GM23338 (cell line): ENCODE results near the gene NAALADL2. TPM values are rescaled to one million over a fixed set of nuclear protein-coding genes. Genes with fewer than 3 reads are reported as not detected.

Experiments used
- ATAC-seq: fragments of 200-7000 bp; cut with Tn5 transposase; 3 replicates; pipeline ENCODE4 v1.9.1; 2020
- DNase-seq: peaks from one replicate; pipeline ENCODE4 v3.0.0-alpha.2; 2015; ENCODE audit warnings: low spot score
- H2AFZ ChIP-seq: fragments of 200-600 bp; sonication (generic); 2 replicates; pipeline ENCODE4 v1.8.0; 2016; ENCODE audit warnings: antibody characterized with exemption, mild to moderate bottlenecking, moderate library complexity
- H3F3A ChIP-seq: fragments of 200-600 bp; sonication (generic); replicated peaks from 2 replicates; pipeline ENCODE4 v1.8.0; 2017; ENCODE audit warnings: antibody characterized with exemption, mixed run types, low read depth
- H3K27ac ChIP-seq: fragments of 200-600 bp; sonication (generic); 2 replicates; pipeline ENCODE4 v1.6.1; 2016; ENCODE audit warnings: low read depth
- H3K27me3 ChIP-seq: fragments of 200-600 bp; sonication (generic); 2 replicates; pipeline ENCODE4 v1.8.0; 2016; ENCODE audit warnings: mild to moderate bottlenecking, mixed run types, moderate library complexity; ENCODE audit not compliant: insufficient read depth
- H3K36me3 ChIP-seq: fragments of 200-600 bp; sonication (generic); 2 replicates; pipeline ENCODE4 v1.8.0; 2016; ENCODE audit warnings: mild to moderate bottlenecking; ENCODE audit not compliant: insufficient read depth
- H3K4me1 ChIP-seq: fragments of 200-600 bp; sonication (generic); 2 replicates; pipeline ENCODE4 v1.8.0; 2016; ENCODE audit warnings: mild to moderate bottlenecking, moderate library complexity; ENCODE audit not compliant: insufficient read depth
- H3K4me2 ChIP-seq: fragments of 200-600 bp; sonication (generic); 2 replicates; pipeline ENCODE4 v1.7.1; 2017; ENCODE audit warnings: mixed run types
- H3K4me3 ChIP-seq: fragments of 200-600 bp; sonication (generic); 2 replicates; pipeline ENCODE4 v1.6.1; 2016; ENCODE audit warnings: mixed run types
- H3K79me2 ChIP-seq: fragments of 200-600 bp; sonication (generic); replicated peaks from 2 replicates; pipeline ENCODE4 v1.8.0; 2017; ENCODE audit warnings: mild to moderate bottlenecking; ENCODE audit not compliant: insufficient read depth
- H3K9me2 ChIP-seq: fragments of 200-600 bp; sonication (generic); 2 replicates; pipeline ENCODE4 v1.8.0; 2017; ENCODE audit not compliant: insufficient read depth
- H4K20me1 ChIP-seq: fragments of 200-600 bp; sonication (generic); replicated peaks from 2 replicates; pipeline ENCODE4 v1.8.0; 2017; ENCODE audit warnings: mild to moderate bottlenecking; ENCODE audit not compliant: insufficient read depth
- H3K27ac Mint-ChIP-seq: 2 replicates; pipeline ENCODE4 v1.8.0; 2020; ENCODE audit warnings: inconsistent platforms, mild to moderate bottlenecking, moderate library complexity, mixed read lengths
- H3K27me3 Mint-ChIP-seq: 3 replicates; pipeline ENCODE4 v1.8.0; 2022; ENCODE audit warnings: low read depth, mild to moderate bottlenecking, moderate library complexity, mixed read lengths, inconsistent platforms; ENCODE audit not compliant: insufficient read depth, poor library complexity
- H3K36me3 Mint-ChIP-seq: 3 replicates; pipeline ENCODE4 v1.8.0; 2021; ENCODE audit warnings: low read depth, mild to moderate bottlenecking, inconsistent platforms, moderate library complexity, mixed read lengths
- H3K4me1 Mint-ChIP-seq: 3 replicates; pipeline ENCODE4 v1.8.0; 2020; ENCODE audit warnings: mild to moderate bottlenecking, inconsistent platforms, mixed read lengths
- H3K4me3 Mint-ChIP-seq: 3 replicates; pipeline ENCODE4 v1.8.0; 2021; ENCODE audit warnings: moderate library complexity, mild to moderate bottlenecking, inconsistent platforms, mixed read lengths
- H3K9me3 Mint-ChIP-seq: 3 replicates; pipeline ENCODE4 v1.8.0; 2020; ENCODE audit warnings: moderate library complexity, mild to moderate bottlenecking, inconsistent platforms, mixed read lengths
- CREB1 ChIP-seq: fragments of 250-450 bp; sonication (Bioruptor Pico); IDR thresholded peaks from 2 replicates; pipeline ENCODE4 v1.5.0; 2020; ENCODE audit warnings: low read depth, mild to moderate bottlenecking, moderate library complexity
- ETS1 ChIP-seq: IDR thresholded peaks from 2 replicates; pipeline ENCODE4 v1.6.1; 2016; ENCODE audit warnings: antibody characterized with exemption
- EZH2 ChIP-seq: fragments of 200-600 bp; sonication (generic); IDR thresholded peaks from one replicate; pipeline ENCODE4 v1.8.0; 2017; ENCODE audit warnings: antibody characterized with exemption, mild to moderate bottlenecking, low read depth; ENCODE audit not compliant: unreplicated experiment
- EZH2phosphoT487 ChIP-seq: fragments of 200-600 bp; sonication (generic); IDR thresholded peaks from one replicate; pipeline ENCODE4 v1.8.1; 2018; ENCODE audit warnings: antibody characterized with exemption; ENCODE audit not compliant: unreplicated experiment
- JUNB ChIP-seq: IDR thresholded peaks from one replicate; pipeline ENCODE4 v1.6.1; 2016; ENCODE audit warnings: antibody characterized with exemption; ENCODE audit not compliant: unreplicated experiment
- NANOG ChIP-seq: IDR thresholded peaks from 2 replicates; pipeline ENCODE4 v1.6.1; 2016; ENCODE audit warnings: antibody characterized with exemption, borderline replicate concordance
- POLR2AphosphoS5 ChIP-seq: IDR thresholded peaks from 2 replicates; pipeline ENCODE4 v1.6.1; 2016; ENCODE audit warnings: antibody characterized with exemption, low read depth
- REST ChIP-seq: IDR thresholded peaks from one replicate; pipeline ENCODE4 v1.6.1; 2018; ENCODE audit warnings: antibody characterized with exemption; ENCODE audit not compliant: unreplicated experiment
- ZNF114 ChIP-seq: fragments of 250-450 bp; sonication (Bioruptor Pico); IDR thresholded peaks from 2 replicates; pipeline ENCODE4 v1.5.0; 2020; ENCODE audit warnings: mild to moderate bottlenecking, moderate library complexity
- ZNF331 ChIP-seq: fragments of 250-450 bp; sonication (Bioruptor Pico); IDR thresholded peaks from 2 replicates; pipeline ENCODE4 v1.5.0; 2020; ENCODE audit warnings: low read depth, mild to moderate bottlenecking, moderate library complexity
- ZNF462 ChIP-seq: fragments of 250-450 bp; sonication (Bioruptor Pico); IDR thresholded peaks from 2 replicates; pipeline ENCODE4 v1.5.0; 2020; ENCODE audit warnings: mild to moderate bottlenecking, moderate library complexity
- polyA plus RNA-seq: library from polyadenylated mRNA; unstranded; fragments of >200 nt; fragmentation: Nextera tagmentation; extraction: Ambion mirVana; gene quantifications from 2 replicates; pipeline ENCODE4 v1.2.1, GENCODE V29; 2016
- total RNA-seq: library from RNA; depleted of rRNA; stranded (reverse); fragments of >200 nt; shearing (Covaris generic); gene quantifications from 2 replicates; pipeline ENCODE4 v1.2.3, GENCODE V29; 2014
- TF ChIP-seq, protein P1 (sequence below), 2 experiments: fragments of 200-600 bp in 1 of 2; sonication (generic) in 1 of 2; conservative IDR thresholded peaks; 2 replicates each; pipeline versions ENCODE4 v1.5.1 to v1.6.1; 2016 to 2017; ENCODE audit warnings: antibody characterized with exemption in 2 of 2, low read depth in 2 of 2, mild to moderate bottlenecking in 2 of 2, moderate library complexity in 1 of 2

The NAALADL2 gene
- total and polyA plus RNA-seq, 2 experiments from 2014 or later = 1.6 to 2.6 TPM

- Histone ChIP-seq H3K36me3 (no peaks in the 10 kb centered on the region), H3K4me2 (no peak overlapping the region), H4K20me1 (no peaks in the 10 kb centered on the region), H3K27me3 (no peaks in the 10 kb centered on the region), H3F3A (no peaks in the 10 kb centered on the region), H3K79me2 (no peaks in the 10 kb centered on the region), H3K27ac (no peak overlapping the region), H3K4me3 (no peak overlapping the region), H3K4me1 (no peaks in the 10 kb centered on the region), H3K9me2 (no peaks in the 10 kb centered on the region), H2AFZ (no peak overlapping the region)
- no peaks in the 10 kb centered on the region for H3K36me3 Mint-ChIP-seq
- H3K4me3 Mint-ChIP-seq = no peak overlapping the region
- H3K9me3 Mint-ChIP-seq = no peaks in the 10 kb centered on the region
- no peaks in the 10 kb centered on the region for H3K27me3 Mint-ChIP-seq
- no peaks in the 10 kb centered on the region for H3K4me1 Mint-ChIP-seq
- TF ChIP-seq ZNF462 (CRISPR knock-in tag) (no peak), ZNF114 (CRISPR knock-in tag) (no peak), POLR2AphosphoS5 (no peak), ETS1 (no peak), ZNF331 (CRISPR knock-in tag) (no peak), NANOG (no peak), JUNB (no peak), CREB1 (CRISPR knock-in tag) (no peak), EZH2 (no peak), REST (no peak), EZH2phosphoT487 (no peak)
- TF ChIP-seq, protein P1, sequence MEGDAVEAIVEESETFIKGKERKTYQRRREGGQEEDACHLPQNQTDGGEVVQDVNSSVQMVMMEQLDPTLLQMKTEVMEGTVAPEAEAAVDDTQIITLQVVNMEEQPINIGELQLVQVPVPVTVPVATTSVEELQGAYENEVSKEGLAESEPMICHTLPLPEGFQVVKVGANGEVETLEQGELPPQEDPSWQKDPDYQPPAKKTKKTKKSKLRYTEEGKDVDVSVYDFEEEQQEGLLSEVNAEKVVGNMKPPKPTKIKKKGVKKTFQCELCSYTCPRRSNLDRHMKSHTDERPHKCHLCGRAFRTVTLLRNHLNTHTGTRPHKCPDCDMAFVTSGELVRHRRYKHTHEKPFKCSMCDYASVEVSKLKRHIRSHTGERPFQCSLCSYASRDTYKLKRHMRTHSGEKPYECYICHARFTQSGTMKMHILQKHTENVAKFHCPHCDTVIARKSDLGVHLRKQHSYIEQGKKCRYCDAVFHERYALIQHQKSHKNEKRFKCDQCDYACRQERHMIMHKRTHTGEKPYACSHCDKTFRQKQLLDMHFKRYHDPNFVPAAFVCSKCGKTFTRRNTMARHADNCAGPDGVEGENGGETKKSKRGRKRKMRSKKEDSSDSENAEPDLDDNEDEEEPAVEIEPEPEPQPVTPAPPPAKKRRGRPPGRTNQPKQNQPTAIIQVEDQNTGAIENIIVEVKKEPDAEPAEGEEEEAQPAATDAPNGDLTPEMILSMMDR (conservative IDR thresholded peaks at IDR 0.05; ENCODE audit: low read depth in 2 of 2) = no peak
- H3K27ac Mint-ChIP-seq = no peak overlapping the region
- no peak for ATAC-seq
- no peak for DNase-seq
Observed at GRCh38 chr3:175015056-175015635, 156.0 kb downstream of the NAALADL2 start.
